Measurements from ENCODE around the gene ABCC1.

The ABCC1 gene

GRCh38 chr16:16169615-16170014 lies 220.2 kb downstream of the ABCC1 start:
- TF ChIP-seq, protein P1, sequence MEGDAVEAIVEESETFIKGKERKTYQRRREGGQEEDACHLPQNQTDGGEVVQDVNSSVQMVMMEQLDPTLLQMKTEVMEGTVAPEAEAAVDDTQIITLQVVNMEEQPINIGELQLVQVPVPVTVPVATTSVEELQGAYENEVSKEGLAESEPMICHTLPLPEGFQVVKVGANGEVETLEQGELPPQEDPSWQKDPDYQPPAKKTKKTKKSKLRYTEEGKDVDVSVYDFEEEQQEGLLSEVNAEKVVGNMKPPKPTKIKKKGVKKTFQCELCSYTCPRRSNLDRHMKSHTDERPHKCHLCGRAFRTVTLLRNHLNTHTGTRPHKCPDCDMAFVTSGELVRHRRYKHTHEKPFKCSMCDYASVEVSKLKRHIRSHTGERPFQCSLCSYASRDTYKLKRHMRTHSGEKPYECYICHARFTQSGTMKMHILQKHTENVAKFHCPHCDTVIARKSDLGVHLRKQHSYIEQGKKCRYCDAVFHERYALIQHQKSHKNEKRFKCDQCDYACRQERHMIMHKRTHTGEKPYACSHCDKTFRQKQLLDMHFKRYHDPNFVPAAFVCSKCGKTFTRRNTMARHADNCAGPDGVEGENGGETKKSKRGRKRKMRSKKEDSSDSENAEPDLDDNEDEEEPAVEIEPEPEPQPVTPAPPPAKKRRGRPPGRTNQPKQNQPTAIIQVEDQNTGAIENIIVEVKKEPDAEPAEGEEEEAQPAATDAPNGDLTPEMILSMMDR (IDR thresholded peaks at IDR 0.05) = no peak
- H3K4me1 ChIP-seq (ENCODE audit: control insufficient read depth in 1 of 2, insufficient read depth in 1 of 2, low read depth in 1 of 2, low read length in 1 of 2) = no peaks in the 10 kb centered on the region
- no peaks in the 10 kb centered on the region for H3K9me3 ChIP-seq
- no peak overlapping the region for H3K4me3 ChIP-seq (ENCODE audit: low read depth in 1 of 2, low read length in 1 of 2)
- peaks cover 74% of the 10 kb centered on the region for H3K36me3 ChIP-seq
- no peaks in the 10 kb centered on the region for H3K27me3 ChIP-seq
- H3K27ac ChIP-seq = no peak overlapping the region

DNA sequence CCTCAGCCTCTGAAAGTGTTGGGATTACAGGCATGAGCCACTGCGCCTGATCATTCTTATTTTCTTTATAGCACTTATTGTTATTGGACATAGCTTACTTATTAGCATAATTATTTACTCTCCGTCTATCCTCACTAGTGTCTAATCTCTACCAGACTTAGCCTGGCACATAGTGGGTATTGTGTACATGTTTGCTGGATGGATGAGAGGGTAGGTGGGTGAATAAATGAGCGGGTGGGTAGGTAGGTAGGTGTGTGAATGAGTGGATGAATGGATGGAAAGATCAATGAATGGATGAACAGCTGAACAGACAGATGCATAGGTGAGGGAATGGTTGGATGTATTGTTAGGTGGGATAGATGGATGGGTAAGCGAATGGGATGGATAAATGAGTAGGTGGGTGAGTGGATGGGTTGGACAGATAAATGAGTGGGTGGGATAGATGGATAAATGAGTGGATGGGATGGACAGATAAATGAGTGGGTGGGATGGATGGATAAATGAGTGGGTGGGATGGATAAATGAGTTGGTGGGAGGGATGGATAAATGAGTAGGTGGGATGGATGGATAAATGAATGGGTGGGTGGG lies 222.0 kb downstream of the ABCC1 start:
- H3K27me3 ChIP-seq = no peaks in the 10 kb centered on the region
- H3K4me3 ChIP-seq (ENCODE audit: low read depth in 1 of 2, low read length in 1 of 2) = no peak overlapping the region
- no peaks in the 10 kb centered on the region for H3K4me1 ChIP-seq (ENCODE audit: control insufficient read depth in 1 of 2, insufficient read depth in 1 of 2, low read depth in 1 of 2, low read length in 1 of 2)
- H3K36me3 ChIP-seq = peaks cover 71% of the 10 kb centered on the region
- TF ChIP-seq, protein P1 (IDR thresholded peaks at IDR 0.05) = no peak
- H3K27ac ChIP-seq = no peak overlapping the region
- no peaks in the 10 kb centered on the region for H3K9me3 ChIP-seq

GRCh38 chr16:16172991-16173390 lies 223.6 kb downstream of the ABCC1 start:
- no peak overlapping the region for H3K27ac ChIP-seq
- TF ChIP-seq, protein P1 (IDR thresholded peaks at IDR 0.05) = no peak
- no peaks in the 10 kb centered on the region for H3K27me3 ChIP-seq
- H3K4me1 ChIP-seq (ENCODE audit: control insufficient read depth in 1 of 2, insufficient read depth in 1 of 2, low read depth in 1 of 2, low read length in 1 of 2) = no peaks in the 10 kb centered on the region
- H3K36me3 ChIP-seq = peaks cover 76% of the 10 kb centered on the region
- H3K4me3 ChIP-seq (ENCODE audit: low read depth in 1 of 2, low read length in 1 of 2) = no peak overlapping the region
- no peaks in the 10 kb centered on the region for H3K9me3 ChIP-seq

- peaks cover 61% of the 10 kb centered on the region for H3K36me3 ChIP-seq
- no peak overlapping the region for H3K4me3 ChIP-seq (ENCODE audit: low read depth in 1 of 2, low read length in 1 of 2)
- no peaks in the 10 kb centered on the region for H3K4me1 ChIP-seq (ENCODE audit: control insufficient read depth in 1 of 2, insufficient read depth in 1 of 2, low read depth in 1 of 2, low read length in 1 of 2)
- H3K27me3 ChIP-seq = no peaks in the 10 kb centered on the region
- no peaks in the 10 kb centered on the region for H3K9me3 ChIP-seq
- TF ChIP-seq, protein P1 (IDR thresholded peaks at IDR 0.05) = no peak
- H3K27ac ChIP-seq = no peak overlapping the region
Measured at GRCh38 chr16:16175296-16175695, 225.9 kb downstream of the ABCC1 start.

DNA sequence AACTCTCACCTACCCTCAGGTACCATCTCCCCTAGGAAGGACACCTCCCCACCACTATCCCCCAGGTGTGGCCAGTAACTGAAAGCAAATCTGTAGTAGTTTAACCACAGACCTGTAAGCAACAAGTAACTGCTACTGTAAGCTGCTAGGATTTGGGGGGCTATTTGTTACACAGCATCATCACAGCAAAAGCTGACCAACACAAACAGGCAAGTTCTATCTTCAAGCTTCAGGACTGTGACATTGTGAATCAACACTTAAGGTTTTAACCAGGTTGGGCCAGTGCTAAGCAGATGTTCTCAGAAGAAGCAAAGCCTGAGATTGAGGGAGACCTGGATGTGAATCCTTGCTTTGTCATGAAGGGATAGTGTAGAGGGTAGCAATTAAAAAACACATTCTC lies 226.9 kb downstream of the ABCC1 start:
- Histone ChIP-seq H3K36me3 (peaks cover 55% of the 10 kb centered on the region), H3K9me3 (no peaks in the 10 kb centered on the region), H3K4me1 (ENCODE audit: control insufficient read depth in 1 of 2, insufficient read depth in 1 of 2, low read depth in 1 of 2, low read length in 1 of 2) (no peaks in the 10 kb centered on the region), H3K27me3 (no peaks in the 10 kb centered on the region), H3K4me3 (ENCODE audit: low read depth in 1 of 2, low read length in 1 of 2) (no peak overlapping the region), H3K27ac (no peak overlapping the region)
- TF ChIP-seq, protein P1 (IDR thresholded peaks at IDR 0.05) = no peak
